Ovary (tissue), 3 donors: ENCODE results near the gene ABHD10.

ENCODE experiments used
- CTCF ChIP-seq, 3 donors: fragments of 450-650 bp in 2 of 3; fragments of 200-600 bp in 1 of 3; IDR thresholded peaks; one replicate each; pipeline versions ENCODE4 v1.5.1 to v1.8.0; 2016 to 2022; ENCODE audit warnings: antibody characterized with exemption in 3 of 3, mild to moderate bottlenecking in 1 of 3
- POLR2A ChIP-seq: fragments of 450-650 bp; IDR thresholded peaks from one replicate; pipeline ENCODE4 v1.6.1; 2017; ENCODE audit warnings: antibody characterized with exemption, mild to moderate bottlenecking, moderate library complexity
- donor health status: DM: no; HTN: no; CAD: no.

- TF ChIP-seq POLR2A (no peak), CTCF (IDR thresholded peaks at IDR 0.05) (no peak)
These were observed 60.0 kb downstream of the ABHD10 start for GRCh38 chr3:112038863-112039262.
